ENCODE results near the gene REPS2.

Gene REPS2

DNA sequence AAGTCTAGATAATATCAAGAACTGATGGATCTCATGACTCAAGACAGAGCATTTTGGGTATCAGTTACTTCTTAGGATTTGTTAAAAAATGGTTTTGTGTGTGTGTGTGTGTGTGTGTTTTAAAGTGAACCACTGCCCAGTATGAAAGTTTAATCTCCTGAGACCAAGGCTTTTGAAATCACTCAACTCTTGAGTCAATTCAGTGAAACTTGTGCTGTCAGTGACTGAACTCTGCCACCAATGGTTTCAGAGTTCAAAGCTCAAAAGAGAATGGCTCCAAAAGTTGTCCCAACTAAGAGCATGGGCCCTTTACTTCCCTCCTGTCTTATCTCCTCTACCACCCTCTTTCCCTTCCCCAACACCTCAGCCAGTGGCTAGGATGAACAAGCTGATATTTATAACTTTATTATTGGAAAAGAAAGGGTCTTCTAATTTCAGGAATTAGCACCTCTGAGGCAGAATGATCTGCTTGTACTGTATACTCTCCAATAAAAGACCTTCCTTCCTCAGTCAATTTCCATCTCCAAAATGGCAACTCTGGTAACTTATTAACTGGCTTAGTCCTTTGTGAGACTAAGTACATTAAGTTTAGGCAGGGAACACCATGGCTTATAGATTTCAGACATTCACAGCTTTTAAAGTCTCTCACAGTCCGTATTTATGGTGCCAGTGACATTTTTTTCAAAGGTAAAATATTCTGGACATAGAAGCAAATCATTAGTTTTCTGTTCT is 152.2 kb downstream of the REPS2 start:
- DNase-seq = no peak

DNA sequence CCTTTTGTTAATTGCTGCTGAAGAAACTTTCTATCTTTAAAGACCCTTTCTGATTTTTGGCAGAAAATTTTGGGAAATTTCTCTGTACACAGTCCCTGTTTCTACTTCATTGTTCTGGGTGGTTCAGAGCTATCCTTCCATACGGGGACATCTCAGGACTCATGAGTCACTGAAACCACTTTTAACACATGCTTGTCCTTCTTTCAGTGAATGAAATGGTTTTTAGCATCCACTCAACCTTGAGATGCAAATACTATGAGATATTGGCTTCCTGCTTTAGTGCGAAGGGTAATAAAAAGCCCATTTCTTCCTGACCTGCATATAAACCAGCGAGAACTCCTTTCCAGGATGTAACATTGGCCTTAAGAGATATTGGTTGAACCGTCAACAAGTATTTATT is 158.0 kb downstream of the REPS2 start:
- no peak for DNase-seq

DNA sequence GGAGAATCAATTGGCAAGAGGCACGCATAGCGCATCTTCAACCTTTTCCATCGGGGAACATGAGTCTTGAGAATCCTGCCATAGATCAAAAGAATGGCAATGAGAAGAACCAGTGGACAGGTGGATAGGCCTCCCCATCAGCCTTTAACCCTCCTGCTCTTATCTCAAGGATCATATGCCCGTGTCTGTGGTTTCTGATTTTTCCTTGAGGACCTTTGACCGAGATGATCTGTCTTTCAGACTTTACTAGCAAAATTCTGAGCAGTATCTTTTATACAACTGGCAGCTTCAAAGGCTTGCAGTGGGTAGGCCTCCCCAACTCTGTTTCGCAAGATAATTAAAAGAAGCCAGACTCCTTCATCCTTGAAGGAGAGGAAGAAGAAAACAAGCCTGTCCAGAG is 174.4 kb downstream of the REPS2 start:
- no peak for DNase-seq

DNA sequence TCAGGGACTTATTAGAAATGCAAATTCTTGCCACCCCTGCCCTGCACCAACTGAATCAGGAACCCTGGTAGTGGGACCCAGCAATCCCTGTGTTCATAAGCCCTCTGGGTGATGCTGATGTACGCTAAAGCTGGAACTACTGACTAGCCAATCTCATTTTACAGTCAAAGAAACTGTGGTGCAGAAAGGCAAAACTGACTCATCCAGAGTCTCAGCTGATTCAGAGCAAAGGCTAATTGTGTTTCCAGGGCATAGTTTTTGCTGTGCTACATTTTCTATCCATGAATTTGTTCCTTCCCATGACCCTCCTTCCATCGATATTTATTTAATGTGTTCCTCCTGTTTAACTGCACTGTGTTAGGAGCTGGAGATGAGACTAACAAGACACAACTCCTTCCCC is 207.5 kb downstream of the REPS2 start:
- no peak for DNase-seq

DNA sequence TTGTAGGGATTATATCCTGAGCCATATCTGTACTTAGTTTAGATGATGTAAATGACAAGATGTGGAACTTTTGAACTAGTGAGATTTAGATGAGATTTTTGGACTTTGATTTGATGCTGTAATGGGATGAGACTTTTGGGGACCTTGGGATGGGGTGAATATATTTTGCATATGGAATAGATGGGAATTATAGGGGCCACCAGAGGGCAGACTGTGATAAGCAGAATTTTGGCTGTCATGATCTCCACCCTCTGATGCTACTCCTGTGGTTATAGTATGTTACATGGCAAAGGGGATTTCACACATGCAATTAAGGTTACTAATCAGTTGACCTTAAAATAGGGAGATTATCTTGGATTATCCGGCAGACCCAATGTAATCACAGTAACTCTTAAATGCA is 214.5 kb downstream of the REPS2 start:
- DNase-seq = no peak

DNA sequence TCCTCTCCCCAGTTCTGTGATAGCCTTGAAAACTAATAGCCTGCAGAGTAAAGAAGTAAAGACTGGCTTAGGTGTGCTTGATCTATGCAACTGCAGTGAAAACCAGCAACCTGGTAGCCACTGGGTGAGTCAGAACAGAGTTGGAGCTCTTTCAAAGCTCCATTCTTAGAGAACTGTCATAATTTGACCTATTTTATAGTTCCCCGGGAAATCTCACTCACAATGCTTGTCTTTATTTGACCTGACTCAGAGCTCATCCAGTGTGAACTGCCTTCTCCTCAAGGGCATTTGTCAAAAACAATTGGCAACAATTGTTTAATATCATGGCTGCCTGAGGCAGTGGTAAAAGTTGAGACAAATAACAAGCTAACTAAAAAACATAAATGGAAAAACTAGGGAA is 215.5 kb downstream of the REPS2 start:
- no peak for DNase-seq

DNA sequence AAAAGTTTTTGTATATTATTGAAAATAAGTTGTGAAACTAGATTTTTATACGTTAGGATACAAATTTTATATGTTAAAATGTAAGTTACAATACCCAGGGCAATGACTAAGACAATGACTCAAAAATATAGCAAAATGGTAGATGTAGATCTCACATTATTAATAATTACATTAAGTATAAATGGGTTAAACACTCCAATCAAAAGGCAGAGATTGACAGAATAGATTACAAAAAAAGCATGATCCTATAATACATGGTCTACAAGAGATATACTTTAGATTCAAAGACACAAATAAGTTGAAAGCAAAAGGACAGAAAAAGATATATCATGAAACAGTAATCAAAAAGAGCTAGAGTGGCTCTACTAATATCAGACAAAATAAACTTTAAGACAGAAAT is 217.6 kb downstream of the REPS2 start:
- DNase-seq = no peak

DNA sequence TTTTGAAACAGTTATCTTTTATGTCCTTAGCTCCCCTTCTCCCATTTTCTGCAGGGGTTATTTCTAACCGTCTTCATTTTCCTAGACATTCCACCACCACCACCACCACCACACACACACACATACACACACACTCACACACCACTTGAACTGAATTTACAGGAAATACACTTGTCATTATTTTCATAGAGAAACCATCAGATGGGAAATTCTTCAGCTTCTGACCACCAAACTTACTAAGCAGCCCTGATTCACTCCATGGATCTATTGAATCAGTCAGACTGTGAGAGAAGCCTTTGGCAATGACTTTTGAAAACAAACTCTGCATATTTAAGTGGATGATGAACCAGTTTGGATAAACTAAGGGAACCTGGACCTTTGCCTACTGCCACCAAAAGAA is 218.5 kb downstream of the REPS2 start:
- DNase-seq = no peak

DNA sequence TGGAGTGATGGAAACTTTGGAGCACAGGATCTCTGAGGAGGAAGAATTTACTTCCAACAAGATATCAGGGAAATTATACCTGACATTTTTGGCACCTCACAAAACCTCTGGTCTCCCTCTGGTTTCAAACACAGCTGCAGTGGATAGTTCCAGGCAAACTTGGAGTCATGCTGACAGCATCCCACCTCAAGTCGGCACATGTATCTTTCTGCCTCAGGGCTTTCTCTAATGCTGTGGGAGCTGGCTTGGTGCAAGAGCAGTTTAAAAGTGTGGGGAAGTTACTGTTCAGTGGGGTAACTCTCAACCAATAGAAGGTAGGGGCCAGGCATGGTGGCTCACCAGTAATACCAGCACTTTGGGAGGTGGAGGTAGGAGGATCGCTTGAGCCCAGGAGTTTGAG is 221.5 kb downstream of the REPS2 start:
- DNase-seq = no peak

DNA sequence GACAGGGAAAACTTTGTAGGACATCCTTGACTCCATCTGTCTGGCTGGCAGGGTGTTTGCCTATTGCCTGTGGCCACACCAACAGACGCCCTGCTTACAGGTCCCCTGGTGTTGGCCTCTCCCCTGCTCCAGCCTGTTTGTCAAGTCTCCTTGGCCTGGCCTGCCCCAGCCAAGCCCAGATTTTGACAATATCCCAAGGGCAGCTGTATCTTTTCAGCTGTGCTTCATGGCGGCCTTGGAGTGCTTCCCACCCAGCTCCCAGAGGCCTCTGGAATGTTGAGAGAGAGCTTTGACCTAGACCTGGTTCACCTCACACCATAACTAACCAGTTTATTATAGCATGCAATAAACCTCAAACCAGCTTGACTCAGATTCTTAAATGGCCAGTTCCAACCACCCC is 224.5 kb downstream of the REPS2 start:
- DNase-seq = no peak

DNA sequence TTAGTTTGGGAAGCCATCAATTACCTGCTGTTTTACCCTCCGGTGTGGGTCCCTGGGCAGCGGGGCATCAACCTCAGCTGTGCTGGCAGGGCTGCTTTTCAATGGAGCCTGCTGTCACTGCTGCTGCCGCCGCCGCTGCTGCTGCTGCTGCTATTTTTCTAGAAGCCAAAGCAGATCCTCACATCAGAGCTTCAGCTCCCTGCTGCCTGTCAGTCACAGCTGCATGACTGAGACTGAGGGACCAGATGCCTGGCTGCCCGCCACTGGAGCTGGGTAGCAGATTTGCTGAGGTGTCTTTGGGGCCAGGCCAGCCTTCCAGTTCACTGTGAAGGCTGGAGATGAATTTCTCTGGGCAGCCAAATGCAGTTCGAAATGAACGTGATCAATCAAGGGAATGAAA is 228.2 kb downstream of the REPS2 start:
- DNase-seq = no peak

DNA sequence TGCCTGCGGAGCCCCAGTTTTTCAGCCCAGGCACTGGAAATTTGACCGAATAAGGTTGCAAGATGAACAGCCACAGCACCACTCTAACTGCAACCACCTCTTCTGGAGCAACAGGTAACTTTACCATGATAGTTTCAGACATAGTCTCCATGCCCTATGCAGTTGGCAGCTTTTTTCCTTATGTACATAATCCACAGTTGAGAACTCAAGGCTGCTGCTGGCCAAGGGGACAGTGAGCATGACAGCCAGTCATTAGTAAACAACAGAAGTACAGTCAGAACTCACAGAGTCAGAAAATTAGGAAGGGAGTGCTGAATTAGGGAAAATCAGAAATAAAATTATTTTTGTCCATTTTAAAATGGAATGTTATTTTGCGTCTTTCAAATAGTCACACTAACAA is 235.9 kb downstream of the REPS2 start:
- no peak for DNase-seq

DNA sequence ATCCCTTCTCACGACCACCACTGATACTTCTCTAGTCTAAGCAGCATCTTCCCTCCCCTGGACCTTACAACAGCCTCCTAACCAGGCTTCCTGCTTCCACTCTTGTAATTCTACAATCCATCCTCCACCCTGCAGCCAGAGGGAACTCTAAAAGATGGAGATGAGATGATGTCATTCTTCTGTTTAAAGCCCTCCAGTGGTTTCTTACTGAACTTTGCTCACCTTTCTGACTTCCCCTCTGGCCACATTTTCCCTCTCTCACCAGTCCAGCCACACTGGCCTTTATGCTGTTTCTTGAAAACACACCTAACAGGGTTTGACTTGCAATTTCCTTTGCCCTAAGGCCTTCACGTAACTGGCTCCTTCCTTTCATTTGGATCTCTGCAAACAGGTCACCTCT is 237.1 kb downstream of the REPS2 start:
- no peak for DNase-seq

DNA sequence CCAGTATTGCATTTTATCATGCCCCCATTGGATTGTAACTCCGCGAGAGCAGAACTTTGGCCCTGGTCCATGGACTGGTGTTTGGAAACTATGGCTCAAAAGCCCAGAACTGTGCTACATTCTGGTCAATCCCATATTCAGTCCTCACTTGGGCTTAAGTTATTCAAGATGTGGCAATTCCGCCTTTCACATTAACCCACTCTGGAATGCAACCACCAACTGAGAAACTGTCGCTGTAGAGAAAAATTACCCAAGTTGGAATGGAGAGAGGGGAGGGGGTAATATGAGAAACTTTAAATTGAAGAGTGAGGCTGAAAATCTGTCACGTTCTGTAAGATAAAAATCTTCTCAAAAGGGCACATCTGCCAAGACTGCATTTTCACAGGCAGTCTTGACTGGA is 239.0 kb downstream of the REPS2 start:
- DNase-seq = no peak

DNA sequence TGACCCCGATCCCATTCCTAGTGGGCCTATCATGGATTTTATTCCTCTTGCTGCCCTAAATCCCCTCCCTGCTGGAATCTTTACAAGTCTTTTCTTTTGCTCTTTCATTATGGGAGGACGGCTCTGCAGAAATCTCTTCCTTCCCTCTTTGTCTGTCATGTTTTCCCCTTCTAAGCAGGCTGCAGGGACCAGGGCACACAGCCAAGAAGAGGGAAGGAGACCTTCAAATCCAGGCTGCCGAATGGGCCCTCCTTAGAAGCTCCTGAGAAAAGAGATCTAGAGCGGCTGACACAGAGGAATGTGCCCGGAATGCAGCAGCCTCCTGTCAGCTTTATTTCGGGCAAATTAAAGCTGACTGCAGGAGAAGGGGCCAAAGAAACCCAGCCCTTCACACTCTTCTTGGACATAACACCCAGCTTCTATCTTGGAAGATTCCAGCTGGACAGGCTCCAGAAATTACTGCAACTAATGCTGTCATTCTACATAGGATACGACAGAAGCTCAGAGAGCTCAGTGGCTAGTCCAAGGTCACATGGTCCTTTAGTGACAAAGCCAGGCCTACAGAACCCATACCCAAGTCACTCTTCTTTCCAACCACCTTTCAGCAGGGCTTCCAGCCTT is 240.8 kb downstream of the REPS2 start:
- no peak for DNase-seq

DNA sequence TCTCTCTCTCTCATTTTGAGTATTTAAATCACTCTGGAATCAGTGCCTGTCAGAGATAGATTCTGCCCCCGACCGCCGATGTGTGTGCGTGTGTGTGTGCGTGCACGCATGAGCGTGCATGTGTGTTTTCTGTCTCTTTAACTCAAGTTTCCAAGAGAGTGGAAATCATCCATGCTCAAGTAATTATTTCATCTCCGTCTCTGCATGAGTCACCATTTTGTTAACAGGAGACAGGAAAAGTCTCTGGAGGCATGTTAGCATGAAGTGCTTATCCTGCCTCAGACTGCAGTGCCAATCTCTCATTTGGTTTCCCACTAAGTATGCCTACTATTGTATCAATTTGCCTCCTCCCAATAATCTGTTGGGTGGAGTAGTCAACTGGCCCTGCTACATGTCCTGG is 245.6 kb downstream of the REPS2 start:
- no peak for DNase-seq
